GM12873 (cell line): ENCODE results near the gene ANGPTL4.

Experiments
- TF ChIP-seq, protein P1 (sequence below): IDR thresholded peaks from 2 replicates; pipeline ENCODE4 v1.5.1; 2012; ENCODE audit warnings: low read depth, mild to moderate bottlenecking, moderate library complexity, low read length, control low read depth; ENCODE audit not compliant: insufficient read depth; ENCODE audit errors: missing control alignments

Gene ANGPTL4

DNA sequence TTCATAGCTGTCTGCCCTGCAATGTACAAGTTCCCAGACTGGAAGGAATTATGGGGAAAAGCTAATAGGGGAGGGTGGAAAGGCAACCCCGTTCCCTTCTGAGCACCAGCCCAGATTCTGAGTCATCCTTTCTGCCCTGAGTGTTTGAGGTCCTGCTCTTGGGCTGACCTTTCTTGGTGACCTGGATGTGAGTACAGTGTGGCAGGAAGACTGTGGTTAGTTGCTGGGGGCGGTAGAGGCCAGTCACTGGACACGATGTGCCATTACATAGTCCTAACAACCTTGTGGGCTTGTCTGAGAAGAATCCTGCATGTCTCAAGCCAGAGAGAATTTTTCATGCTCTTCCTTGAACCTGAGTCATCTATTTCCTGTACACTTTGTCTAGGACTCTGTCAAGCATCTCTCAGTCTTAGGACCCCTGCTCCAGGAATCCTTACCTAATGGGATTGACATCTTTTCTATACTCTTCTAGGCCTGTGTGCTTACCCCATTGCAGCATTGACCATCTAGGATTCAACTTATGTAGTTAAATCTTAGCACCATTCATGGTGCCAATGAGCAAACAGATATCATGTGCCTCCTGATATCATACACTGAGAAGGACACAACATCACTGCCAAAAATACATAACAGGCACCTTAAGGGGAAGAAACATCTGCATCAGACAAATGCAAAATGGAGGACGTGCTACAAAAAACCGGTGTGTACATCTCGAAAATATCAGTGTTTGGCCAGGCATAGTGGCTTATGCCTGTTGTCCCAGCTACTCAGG, 8.1 kb upstream of the ANGPTL4 start:
- TF ChIP-seq, protein P1, sequence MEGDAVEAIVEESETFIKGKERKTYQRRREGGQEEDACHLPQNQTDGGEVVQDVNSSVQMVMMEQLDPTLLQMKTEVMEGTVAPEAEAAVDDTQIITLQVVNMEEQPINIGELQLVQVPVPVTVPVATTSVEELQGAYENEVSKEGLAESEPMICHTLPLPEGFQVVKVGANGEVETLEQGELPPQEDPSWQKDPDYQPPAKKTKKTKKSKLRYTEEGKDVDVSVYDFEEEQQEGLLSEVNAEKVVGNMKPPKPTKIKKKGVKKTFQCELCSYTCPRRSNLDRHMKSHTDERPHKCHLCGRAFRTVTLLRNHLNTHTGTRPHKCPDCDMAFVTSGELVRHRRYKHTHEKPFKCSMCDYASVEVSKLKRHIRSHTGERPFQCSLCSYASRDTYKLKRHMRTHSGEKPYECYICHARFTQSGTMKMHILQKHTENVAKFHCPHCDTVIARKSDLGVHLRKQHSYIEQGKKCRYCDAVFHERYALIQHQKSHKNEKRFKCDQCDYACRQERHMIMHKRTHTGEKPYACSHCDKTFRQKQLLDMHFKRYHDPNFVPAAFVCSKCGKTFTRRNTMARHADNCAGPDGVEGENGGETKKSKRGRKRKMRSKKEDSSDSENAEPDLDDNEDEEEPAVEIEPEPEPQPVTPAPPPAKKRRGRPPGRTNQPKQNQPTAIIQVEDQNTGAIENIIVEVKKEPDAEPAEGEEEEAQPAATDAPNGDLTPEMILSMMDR, result no peak

DNA sequence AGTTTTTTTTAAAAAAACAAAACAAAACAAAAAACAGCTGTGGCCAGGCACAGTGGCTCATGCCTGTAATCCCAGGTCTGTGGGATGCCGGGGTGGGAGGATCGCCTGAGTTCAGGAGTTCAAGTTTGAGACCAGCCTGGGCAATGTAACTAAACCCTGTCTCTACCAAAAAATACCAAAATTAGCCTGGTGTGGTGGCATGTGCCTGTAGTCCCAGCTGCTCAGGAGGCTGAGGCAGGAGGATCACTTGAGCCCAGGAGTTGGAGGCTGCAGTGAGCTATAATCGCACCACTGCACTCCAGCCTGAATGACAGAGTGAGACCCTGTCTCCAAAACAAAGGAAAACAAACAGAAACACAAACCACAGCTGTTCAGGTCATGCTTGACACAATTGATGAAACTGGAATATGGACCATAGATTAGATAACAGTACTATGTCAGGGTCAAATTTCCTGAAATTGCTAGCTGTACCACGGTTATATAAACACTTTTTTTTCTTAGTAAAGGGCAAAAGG, 6.9 kb upstream of the ANGPTL4 start:
- TF ChIP-seq, protein P1, result no peak

- TF ChIP-seq, protein P1, result no peak
Observed at GRCh38 chr19:8358948-8359347, 5.0 kb upstream of the ANGPTL4 start.

GRCh38 chr19:8360196-8360595, 3.8 kb upstream of the ANGPTL4 start:
- TF ChIP-seq, protein P1, result no peak

DNA sequence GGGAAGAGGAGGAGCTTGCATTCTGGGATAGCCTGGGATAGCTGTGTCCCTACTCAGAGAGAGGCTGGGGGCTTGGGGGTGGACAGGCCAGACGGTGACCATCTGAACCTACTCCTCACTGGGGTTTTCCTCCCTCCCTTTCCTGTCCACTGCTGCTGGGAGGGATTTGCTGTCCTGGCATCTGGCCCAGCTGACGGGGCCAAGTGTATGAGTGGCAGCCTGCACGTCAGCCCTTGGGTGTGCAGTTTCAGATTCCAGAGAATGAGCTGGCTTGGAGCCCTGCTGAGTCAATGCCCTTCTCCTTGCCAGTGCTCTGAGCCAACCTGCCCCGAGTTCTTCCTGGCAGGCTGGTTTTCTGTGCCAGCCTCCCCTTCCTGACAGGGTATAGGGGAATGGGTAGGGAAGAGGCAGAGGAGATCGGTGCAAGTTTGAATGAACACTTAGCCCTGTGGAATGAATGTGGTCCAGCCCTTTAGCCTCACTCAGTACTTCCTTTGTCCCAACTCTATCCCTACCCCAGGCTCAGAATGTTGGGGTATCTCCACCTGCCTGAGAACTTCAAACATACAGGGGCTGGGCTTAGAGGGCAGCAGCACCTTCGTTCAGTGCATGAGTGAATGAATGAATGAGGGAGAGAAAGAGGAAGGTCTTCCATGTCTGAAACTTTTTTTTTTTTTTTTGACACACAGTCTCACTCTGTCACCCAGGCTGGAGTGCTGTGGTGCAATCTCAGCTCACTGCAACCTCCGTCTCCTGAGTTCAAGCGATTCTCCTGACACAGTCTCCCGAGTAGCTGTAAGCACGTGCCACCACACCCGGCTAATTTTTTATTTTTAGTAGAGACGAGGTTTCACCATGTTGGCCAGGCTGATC, 1.8 kb upstream of the ANGPTL4 start:
- TF ChIP-seq, protein P1, result no peak

DNA sequence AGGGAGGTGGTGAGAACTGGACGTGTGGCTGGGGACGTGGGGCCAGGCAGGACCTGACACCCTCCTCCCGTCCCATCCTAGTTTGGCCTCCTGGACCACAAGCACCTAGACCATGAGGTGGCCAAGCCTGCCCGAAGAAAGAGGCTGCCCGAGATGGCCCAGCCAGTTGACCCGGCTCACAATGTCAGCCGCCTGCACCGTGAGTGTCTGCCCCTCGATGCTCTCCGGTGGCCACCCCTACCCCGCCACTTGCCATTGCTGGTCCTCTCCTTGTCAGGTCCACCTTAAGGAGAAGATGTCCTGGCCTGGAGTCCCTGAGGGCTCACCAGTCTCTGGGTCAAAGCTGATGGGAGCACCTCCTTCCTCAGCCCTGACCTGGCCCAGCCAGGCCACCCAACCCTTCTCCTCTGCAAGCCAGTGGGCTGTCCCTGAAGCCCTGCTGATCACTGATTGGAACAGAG, 2.2 kb downstream of the ANGPTL4 start:
- TF ChIP-seq, protein P1, result no peak

GRCh38 chr19:8366961-8367326, 3.0 kb downstream of the ANGPTL4 start:
- TF ChIP-seq, protein P1, result no peak
